ENCODE results near the gene GGTLC2. TPM values are rescaled to one million over a fixed set of nuclear protein-coding genes. Genes with fewer than 3 reads are reported as not detected.
"Not testable (repeated sequence)": the region's sequence is repeated elsewhere in the genome, so short reads cannot be mapped to it uniquely, and the experiment has no call there.

GGTLC2 gene
- total and polyA plus RNA-seq, 11 donors: not detected

DNA sequence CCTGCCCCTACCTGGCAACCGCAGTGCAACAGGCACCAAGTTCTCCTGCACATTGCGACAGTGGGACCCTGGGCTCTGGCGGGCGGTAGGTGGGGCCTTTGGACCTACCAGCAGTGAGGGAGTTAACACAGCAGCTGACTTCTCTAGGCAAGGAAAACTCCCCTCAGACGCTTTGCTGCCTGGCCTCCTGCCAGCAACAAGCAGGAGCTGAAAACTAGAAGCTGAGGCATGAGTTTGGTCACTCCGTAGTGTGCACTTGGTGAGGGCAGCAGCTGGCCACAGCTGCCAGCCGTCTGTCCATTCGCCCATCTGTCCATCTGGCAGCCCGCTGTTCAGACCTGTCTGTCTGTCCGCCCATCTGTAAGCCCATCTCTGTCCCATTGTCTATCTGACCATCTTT lies 7.2 kb downstream of the GGTLC2 start:
- H3K9me3 ChIP-seq; H3K4me3 ChIP-seq; intact Hi-C loops (cut with DNase I); H3K36me3 ChIP-seq; H3K4me1 ChIP-seq; ATAC-seq; H3K27me3 ChIP-seq; H3K27ac ChIP-seq: not testable (repeated sequence)
- DNase-seq: peak in 2 of 5 donors; percentile 46 to 61
- WGBS, 4 donors: 10 to 21% (median 17%) methylated on average over 2 to 8 of the region's 10 CpGs; no CpG with 5 or more reads in 1 of the 4 donors

DNA sequence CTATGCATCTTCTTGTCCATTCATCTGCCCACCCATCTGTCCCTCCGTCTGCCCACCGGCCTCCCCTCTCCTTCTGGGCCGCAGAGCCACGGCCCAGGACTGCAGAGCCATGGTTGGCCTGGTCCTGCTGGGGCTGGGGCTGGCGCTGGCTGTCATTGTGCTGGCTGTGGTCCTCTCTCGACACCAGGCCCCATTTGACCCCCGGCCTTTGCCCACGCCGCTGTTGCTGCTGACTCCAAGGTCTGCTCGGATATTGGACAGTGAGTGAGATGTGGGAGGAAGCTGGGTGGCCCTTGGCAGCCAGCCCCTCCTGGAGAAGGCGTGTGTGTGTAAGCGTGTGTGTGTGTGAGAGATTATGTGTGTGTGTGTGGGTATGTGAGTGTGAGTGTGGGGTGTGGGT lies 7.7 kb downstream of the GGTLC2 start:
- H3K36me3 ChIP-seq; H3K4me1 ChIP-seq; H3K27me3 ChIP-seq; DNase-seq; H3K4me3 ChIP-seq; intact Hi-C loops (cut with DNase I); H3K27ac ChIP-seq; H3K9me3 ChIP-seq; ATAC-seq: not testable (repeated sequence)
- 39 to 58% (median 41%) methylated on average over 7 to 12 of the region's 12 CpGs for WGBS, 4 donors

DNA sequence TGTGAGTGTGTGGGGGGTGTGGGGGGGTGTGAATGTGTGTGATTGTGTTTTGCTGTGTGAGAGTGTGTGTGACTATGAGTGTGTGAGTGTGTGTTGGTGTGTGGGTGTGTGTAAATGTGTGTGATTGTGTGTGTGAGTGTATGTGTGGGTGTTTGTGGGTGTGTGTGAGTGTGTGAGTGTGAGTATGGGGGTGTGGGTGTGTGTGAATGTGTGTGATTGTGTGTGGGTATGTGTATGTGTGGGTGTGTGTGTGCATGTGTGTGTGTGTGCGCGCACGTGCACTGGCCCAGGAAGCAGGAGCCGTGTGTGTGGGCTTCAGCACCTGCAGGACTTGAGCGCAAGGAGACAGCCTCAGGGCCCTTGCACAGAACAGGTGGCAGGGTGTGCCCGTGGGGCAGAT lies 8.2 kb downstream of the GGTLC2 start:
- H3K4me3 ChIP-seq; H3K4me1 ChIP-seq; intact Hi-C loops (cut with DNase I); H3K27me3 ChIP-seq; H3K36me3 ChIP-seq; ATAC-seq; H3K9me3 ChIP-seq; DNase-seq; H3K27ac ChIP-seq: not testable (repeated sequence)
- 85 to 91% (median 86%) methylated on average over 5 to 6 of the region's 6 CpGs for WGBS, 4 donors

DNA sequence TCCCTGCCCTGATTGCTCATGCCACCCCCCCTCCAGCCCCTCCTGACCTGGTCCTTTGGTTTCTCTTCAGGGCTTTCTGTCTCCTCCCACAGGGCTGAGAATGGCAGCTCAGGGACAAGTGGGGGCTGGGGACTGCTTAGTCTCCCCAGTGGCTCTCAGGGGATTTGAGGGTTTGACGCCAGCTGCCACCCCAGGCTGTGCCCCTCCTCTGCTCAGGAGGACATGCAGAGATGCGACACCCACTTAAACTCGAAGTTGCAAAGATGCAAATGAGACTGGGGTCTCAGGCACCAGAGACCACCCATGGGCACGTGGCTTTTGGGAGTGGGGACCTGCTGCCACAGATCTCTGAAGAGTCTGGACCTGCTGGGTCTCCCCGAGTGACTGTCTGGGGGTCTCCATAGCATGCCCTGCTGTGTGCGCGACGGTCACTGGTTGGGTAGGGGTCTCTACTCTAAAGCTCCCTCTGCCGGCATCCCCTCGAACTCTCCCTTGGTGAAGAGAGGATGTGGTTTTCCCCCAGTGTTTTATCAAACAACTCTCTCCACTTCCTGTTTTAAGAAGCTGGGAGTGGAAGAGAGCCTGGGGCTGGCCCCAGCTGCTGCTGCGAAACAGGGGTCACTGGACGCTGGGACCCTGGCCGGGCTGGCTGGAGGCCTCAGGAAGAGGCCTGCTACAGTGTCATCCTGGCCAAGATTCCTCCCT lies 9.4 kb downstream of the GGTLC2 start:
- DNase-seq; H3K36me3 ChIP-seq; H3K9me3 ChIP-seq; intact Hi-C loops (cut with DNase I); H3K27ac ChIP-seq; H3K4me3 ChIP-seq; H3K4me1 ChIP-seq; ATAC-seq; H3K27me3 ChIP-seq: not testable (repeated sequence)
- WGBS, 4 donors: 21 to 43% (median 30%) methylated on average over 3 to 7 of the region's 13 CpGs

DNA sequence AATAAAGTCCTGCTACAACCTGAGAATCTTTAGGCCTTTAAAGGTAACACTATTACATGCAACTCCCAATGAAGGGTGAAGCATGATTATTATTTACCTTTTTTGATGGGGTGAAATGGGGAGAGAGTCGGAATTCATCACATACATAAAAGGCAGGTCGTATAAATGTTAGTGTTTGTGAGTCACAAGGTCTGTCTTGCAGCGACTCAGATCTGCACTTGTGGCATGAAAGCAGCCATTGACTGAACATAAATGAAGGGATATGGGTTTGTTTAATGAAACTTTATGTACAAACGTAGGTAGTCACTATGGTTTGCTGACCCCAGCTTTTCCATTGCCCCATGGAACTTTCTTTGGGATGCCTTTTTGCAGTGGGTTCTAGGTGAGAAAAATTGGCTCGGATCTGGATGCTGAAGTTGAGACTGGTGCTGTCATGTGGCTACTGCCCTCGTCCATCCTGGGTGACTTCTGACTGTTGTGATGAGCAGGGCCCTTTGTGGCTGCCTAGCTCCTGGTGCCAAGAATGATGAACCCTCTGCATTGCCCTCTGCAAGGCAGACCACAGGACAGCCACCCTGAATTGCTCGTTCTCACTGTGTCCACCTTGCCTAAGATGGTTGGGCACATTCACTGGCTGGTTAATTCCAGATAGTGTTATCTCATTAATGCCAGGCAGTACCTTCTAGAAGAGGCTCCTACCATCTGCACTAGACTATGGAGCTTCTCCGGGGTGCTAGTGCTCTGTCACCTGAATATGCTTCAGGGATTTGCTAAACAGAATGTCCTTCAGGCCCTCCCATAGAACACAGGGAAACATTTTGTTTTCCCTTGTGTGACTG lies 11.3 kb downstream of the GGTLC2 start:
- no peak for TF ChIP-seq POLR2A (IDR thresholded peaks at IDR 0.05)
- TF ChIP-seq, protein P1, sequence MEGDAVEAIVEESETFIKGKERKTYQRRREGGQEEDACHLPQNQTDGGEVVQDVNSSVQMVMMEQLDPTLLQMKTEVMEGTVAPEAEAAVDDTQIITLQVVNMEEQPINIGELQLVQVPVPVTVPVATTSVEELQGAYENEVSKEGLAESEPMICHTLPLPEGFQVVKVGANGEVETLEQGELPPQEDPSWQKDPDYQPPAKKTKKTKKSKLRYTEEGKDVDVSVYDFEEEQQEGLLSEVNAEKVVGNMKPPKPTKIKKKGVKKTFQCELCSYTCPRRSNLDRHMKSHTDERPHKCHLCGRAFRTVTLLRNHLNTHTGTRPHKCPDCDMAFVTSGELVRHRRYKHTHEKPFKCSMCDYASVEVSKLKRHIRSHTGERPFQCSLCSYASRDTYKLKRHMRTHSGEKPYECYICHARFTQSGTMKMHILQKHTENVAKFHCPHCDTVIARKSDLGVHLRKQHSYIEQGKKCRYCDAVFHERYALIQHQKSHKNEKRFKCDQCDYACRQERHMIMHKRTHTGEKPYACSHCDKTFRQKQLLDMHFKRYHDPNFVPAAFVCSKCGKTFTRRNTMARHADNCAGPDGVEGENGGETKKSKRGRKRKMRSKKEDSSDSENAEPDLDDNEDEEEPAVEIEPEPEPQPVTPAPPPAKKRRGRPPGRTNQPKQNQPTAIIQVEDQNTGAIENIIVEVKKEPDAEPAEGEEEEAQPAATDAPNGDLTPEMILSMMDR (IDR thresholded peaks at IDR 0.05): no peak
- Histone ChIP-seq H3K4me3 (no peak overlapping the region), H3K36me3 (no peaks in the 10 kb centered on the region), H3K4me1 (peaks cover 0 to 3% (median 0%) of the 10 kb centered on the region in 12 donors), H3K9me3 (no peaks in the 10 kb centered on the region), H3K27ac (no peak overlapping the region), H3K27me3 (no peaks in the 10 kb centered on the region)
- intact Hi-C loops (cut with DNase I): no loop called here
- WGBS, 4 donors: 76 to 88% (median 79%) methylated on average over 8 of the region's 8 CpGs
- ATAC-seq (no peak), DNase-seq (no peak)

DNA sequence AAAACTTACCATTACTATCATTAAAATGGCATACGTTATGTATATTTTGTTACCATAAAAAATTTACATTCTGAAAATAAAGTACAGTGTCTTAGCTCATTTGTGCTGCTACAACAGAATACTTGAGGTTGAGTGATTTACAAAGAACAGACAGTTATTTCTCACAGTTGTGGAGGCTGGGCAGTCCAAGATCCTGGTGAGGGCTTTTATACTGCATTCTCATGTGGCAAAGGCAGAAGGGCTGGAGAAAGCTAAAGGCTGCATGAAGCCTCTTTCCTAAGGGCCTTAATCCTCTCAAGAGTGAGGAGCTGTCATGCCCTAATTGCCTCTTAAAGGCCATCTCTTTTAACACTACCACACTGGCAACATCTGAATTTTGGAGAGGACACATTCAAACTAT lies 13.3 kb downstream of the GGTLC2 start:
- 44 to 95% (median 76%) methylated on average over 1 of the region's 1 CpG for WGBS, 4 donors
- Histone ChIP-seq H3K27me3 (peaks cover 0 to 3% (median 0%) of the 10 kb centered on the region in 9 donors), H3K4me3 (no peak overlapping the region), H3K36me3 (no peaks in the 10 kb centered on the region), H3K9me3 (no peaks in the 10 kb centered on the region), H3K27ac (no peak overlapping the region), H3K4me1 (no peaks in the 10 kb centered on the region)
- intact Hi-C loops (cut with DNase I): no loop called here
- ATAC-seq: no peak
- TF ChIP-seq, protein P1 (IDR thresholded peaks at IDR 0.05): no peak
- no peak for TF ChIP-seq POLR2A (IDR thresholded peaks at IDR 0.05)
- no peak for DNase-seq

Data from heart left ventricle (tissue), 16 donors.